T-helper 17 cell (primary cell): ENCODE measurements around the gene OTOA. TPM values are rescaled to one million over a fixed set of nuclear protein-coding genes. Genes with fewer than 3 reads are reported as not detected.
"Not testable (repeated sequence)": the region's sequence is repeated elsewhere in the genome, so short reads cannot be mapped to it uniquely, and the experiment has no call there.

Experiments
- ATAC-seq: fragments of 150-1000 bp; cut with Tn5 transposase; 2 replicates; pipeline ENCODE4 v1.10.0; 2021; ENCODE audit warnings: mild to moderate bottlenecking, moderate library complexity
- DNase-seq, 3 donors: peaks; one replicate each; pipeline versions ENCODE4 v3.0.0 to v3.0.0-alpha.2; 2020 to 2021
- H3K9me3 ChIP-seq: one replicate; pipeline ENCODE4 v1.7.0; 2013; ENCODE audit warnings: low read length, mild to moderate bottlenecking; ENCODE audit not compliant: control insufficient read depth, poor library complexity, severe bottlenecking
- H3K27ac Mint-ChIP-seq: one replicate; pipeline ENCODE4 v1.8.0; 2022; ENCODE audit warnings: mild to moderate bottlenecking, moderate library complexity, mixed read lengths
- H3K27me3 Mint-ChIP-seq: one replicate; pipeline ENCODE4 v1.8.0; 2022; ENCODE audit warnings: mixed read lengths
- H3K36me3 Mint-ChIP-seq: one replicate; pipeline ENCODE4 v1.8.0; 2022; ENCODE audit warnings: low read depth, mixed read lengths
- H3K4me1 Mint-ChIP-seq: one replicate; pipeline ENCODE4 v1.8.0; 2022; ENCODE audit warnings: mild to moderate bottlenecking, mixed read lengths
- H3K4me3 Mint-ChIP-seq: one replicate; pipeline ENCODE4 v1.8.0; 2022; ENCODE audit warnings: mild to moderate bottlenecking, moderate library complexity, mixed read lengths
- total RNA-seq, 4 donors: library from RNA in 2 of 4; stranded (reverse) in 2 of 4; gene quantifications; one replicate each; pipeline ENCODE4 v1.2.3 and lab custom pipeline; 2022 to 2026

The OTOA gene
- total RNA-seq, 2 donors from 2014 or later = 0.10 to 0.16 TPM

DNA sequence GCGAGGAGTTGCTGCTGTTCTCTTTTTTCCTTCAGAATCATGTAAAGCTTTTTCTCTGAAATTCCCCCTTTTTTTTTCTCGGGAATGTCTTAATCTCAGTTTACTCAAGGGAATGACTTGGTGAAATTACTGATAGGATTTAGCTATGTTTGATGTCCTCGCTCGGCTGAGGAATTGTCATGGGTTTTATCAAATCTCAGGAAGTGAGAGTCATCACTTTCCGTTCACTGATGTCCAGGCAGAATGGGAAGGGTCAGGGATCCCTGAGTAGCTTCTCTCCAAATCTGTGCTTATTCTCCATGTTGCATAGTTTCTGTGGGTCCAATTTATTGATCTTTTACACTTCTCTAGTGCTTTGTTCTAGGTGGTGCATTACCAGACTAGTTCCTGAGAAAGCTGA, 17.7 kb upstream of the OTOA start:
- ATAC-seq = no peak
- DNase-seq = no peak
- Mint-ChIP-seq H3K4me3 (peak overlapping the region; percentile 81), H3K27me3 (no peaks in the 10 kb centered on the region), H3K27ac (peak overlapping the region; percentile 93), H3K4me1 (peaks cover 28% of the 10 kb centered on the region), H3K36me3 (no peaks in the 10 kb centered on the region)
- no peaks in the 10 kb centered on the region for H3K9me3 ChIP-seq

DNA sequence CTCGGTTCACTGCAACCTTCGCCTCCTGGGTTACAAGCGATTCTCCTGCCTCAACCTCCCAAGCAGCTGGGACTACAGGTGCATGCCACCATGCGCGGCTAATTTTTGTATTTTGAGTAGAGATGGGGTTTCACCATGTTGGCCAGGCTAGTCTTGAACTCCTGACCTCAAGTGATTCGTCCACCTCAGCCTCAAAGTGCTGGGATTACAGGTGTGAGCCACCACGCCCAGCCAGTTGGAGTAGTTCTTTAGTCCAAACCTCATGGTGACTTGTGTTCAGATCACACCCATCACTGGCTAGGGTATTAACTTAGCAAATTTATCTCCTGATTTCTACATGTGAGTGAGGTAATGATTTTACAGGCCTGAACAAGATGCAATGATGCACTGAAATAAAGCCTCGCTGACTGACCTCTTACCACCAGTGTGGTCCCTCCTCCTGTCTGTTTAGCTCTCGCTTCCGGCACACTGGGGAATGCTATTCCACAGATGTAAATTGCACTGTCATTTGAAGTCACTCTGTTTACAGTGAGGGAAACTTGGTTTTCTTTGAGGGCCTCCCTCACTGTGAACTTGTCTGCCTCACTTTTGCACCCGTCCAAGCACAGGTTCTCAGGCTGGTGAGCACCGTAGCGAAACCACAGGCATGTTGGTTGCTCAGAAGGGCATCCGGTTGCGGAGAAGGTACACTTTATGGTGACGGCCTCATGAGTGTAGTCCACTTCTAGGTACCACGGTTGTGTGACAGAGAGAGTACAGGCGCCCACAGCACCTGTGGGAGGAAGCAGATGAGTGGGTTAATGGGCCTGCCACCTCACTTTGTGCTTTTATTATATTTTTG, 16.8 kb upstream of the OTOA start:
- H3K9me3 ChIP-seq = no peaks in the 10 kb centered on the region
- ATAC-seq (peak; percentile 90), DNase-seq (peak; percentile 29 to 53 (median 50))
- H3K27ac Mint-ChIP-seq = peak overlapping the region; percentile 93
- H3K36me3 Mint-ChIP-seq = no peaks in the 10 kb centered on the region
- H3K4me3 Mint-ChIP-seq = peak overlapping the region; percentile 81
- peaks cover 28% of the 10 kb centered on the region for H3K4me1 Mint-ChIP-seq
- H3K27me3 Mint-ChIP-seq = no peaks in the 10 kb centered on the region

GRCh38 chr16:21647562-21648164, 16.1 kb upstream of the OTOA start:
- no peaks in the 10 kb centered on the region for H3K9me3 ChIP-seq
- no peak for ATAC-seq
- DNase-seq = no peak
- H3K4me1 Mint-ChIP-seq = peaks cover 28% of the 10 kb centered on the region
- H3K27me3 Mint-ChIP-seq = no peaks in the 10 kb centered on the region
- peak overlapping the region; percentile 93 for H3K27ac Mint-ChIP-seq
- peak overlapping the region; percentile 36 for H3K4me3 Mint-ChIP-seq
- no peaks in the 10 kb centered on the region for H3K36me3 Mint-ChIP-seq

DNA sequence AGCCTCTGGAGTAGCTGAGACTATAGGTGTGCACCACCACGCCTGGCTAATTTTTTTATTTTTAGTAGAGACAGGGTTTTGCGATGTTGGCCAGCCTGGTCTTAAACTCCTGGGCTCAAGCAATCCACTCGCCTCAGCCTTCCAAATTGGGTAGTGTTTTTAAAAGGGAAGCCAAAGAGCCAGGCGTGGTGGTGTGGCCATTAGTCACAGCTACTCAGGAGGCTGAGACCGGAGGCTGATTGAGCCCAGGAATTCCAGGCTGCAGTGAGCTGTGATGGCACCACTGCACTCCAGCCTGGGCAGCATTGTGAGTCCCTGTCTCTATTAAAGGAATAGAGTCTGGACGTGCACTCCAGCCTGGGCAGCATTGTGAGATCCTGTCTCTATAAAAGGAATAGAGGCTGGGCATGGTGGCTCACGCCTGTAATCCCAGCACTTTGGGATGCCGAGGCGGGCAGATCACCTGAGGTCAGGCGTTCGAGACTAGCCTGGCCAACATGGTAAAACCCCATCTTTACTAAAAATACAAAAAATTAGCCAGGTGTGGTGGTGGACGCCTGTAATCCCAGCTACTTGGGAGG, 13.9 kb upstream of the OTOA start:
- Mint-ChIP-seq H3K27ac (peak overlapping the region; percentile 47), H3K4me1 (peaks cover 23% of the 10 kb centered on the region)
- not testable (repeated sequence) for H3K27me3 Mint-ChIP-seq, H3K9me3 ChIP-seq, H3K4me3 Mint-ChIP-seq, DNase-seq, ATAC-seq, H3K36me3 Mint-ChIP-seq

- Mint-ChIP-seq H3K4me3 (no peak overlapping the region), H3K4me1 (peaks cover 18% of the 10 kb centered on the region), H3K27ac (peak overlapping the region; percentile 47), H3K36me3 (no peaks in the 10 kb centered on the region), H3K27me3 (no peaks in the 10 kb centered on the region)
- no peak for ATAC-seq
- H3K9me3 ChIP-seq = no peaks in the 10 kb centered on the region
- no peak for DNase-seq
Measured at GRCh38 chr16:21650521-21650920, 13.2 kb upstream of the OTOA start.

GRCh38 chr16:21651515-21651914, 12.3 kb upstream of the OTOA start:
- peaks cover 16% of the 10 kb centered on the region for H3K4me1 Mint-ChIP-seq
- ATAC-seq = no peak

GRCh38 chr16:21652453-21652852, 11.3 kb upstream of the OTOA start, which contains the start of gene IGSF6:
Gene IGSF6, minus strand, starts transcription at chr16:21652608. Its CDS starts 10 bp downstream, at chr16:21652598.
- no peaks in the 10 kb centered on the region for H3K9me3 ChIP-seq
- peak within 1 kb of the TSS; percentile 73 for H3K27ac Mint-ChIP-seq
- peaks cover 17% of the 10 kb centered on the region for H3K4me1 Mint-ChIP-seq
- ATAC-seq (no peak), DNase-seq (no peak)
- H3K27me3 Mint-ChIP-seq = no peaks in the 10 kb centered on the region
- H3K36me3 Mint-ChIP-seq = peaks cover 3% of the 10 kb centered on the region
- no peak within 1 kb of the TSS for H3K4me3 Mint-ChIP-seq

More at GRCh38 chr16:21651515-21651914, 12.3 kb upstream of the OTOA start:
- no peak overlapping the region for H3K27ac Mint-ChIP-seq
- H3K36me3 Mint-ChIP-seq = peaks cover 3% of the 10 kb centered on the region
- DNase-seq = no peak
- H3K27me3 Mint-ChIP-seq = no peaks in the 10 kb centered on the region
- H3K9me3 ChIP-seq = no peaks in the 10 kb centered on the region
- no peak overlapping the region for H3K4me3 Mint-ChIP-seq

GRCh38 chr16:21653571-21653970, 10.2 kb upstream of the OTOA start:
- peaks cover 3% of the 10 kb centered on the region for H3K36me3 Mint-ChIP-seq
- H3K27ac Mint-ChIP-seq = peak overlapping the region; percentile 73
- no peaks in the 10 kb centered on the region for H3K27me3 Mint-ChIP-seq
- DNase-seq = no peak
- no peaks in the 10 kb centered on the region for H3K9me3 ChIP-seq
- peaks cover 17% of the 10 kb centered on the region for H3K4me1 Mint-ChIP-seq
- ATAC-seq = no peak
- H3K4me3 Mint-ChIP-seq = no peak overlapping the region

- no peaks in the 10 kb centered on the region for H3K9me3 ChIP-seq
- ATAC-seq (no peak), DNase-seq (no peak)
- Mint-ChIP-seq H3K27me3 (no peaks in the 10 kb centered on the region), H3K36me3 (peaks cover 3% of the 10 kb centered on the region), H3K4me3 (no peak overlapping the region), H3K27ac (peak overlapping the region; percentile 73), H3K4me1 (peaks cover 17% of the 10 kb centered on the region)
Measured at GRCh38 chr16:21654466-21654865, 9.3 kb upstream of the OTOA start.

- peaks cover 17% of the 10 kb centered on the region for H3K4me1 Mint-ChIP-seq
- no peaks in the 10 kb centered on the region for H3K9me3 ChIP-seq
- ATAC-seq (no peak), DNase-seq (no peak)
- H3K36me3 Mint-ChIP-seq = peaks cover 3% of the 10 kb centered on the region
- no peaks in the 10 kb centered on the region for H3K27me3 Mint-ChIP-seq
- no peak overlapping the region for H3K4me3 Mint-ChIP-seq
- H3K27ac Mint-ChIP-seq = no peak overlapping the region
Measured at GRCh38 chr16:21654881-21655280, 8.9 kb upstream of the OTOA start.

GRCh38 chr16:21656795-21657768, 6.7 kb upstream of the OTOA start:
- Mint-ChIP-seq H3K4me1 (peaks cover 22% of the 10 kb centered on the region), H3K36me3 (peaks cover 3% of the 10 kb centered on the region), H3K27ac (peak overlapping the region; percentile 73), H3K27me3 (no peaks in the 10 kb centered on the region), H3K4me3 (no peak overlapping the region)
- DNase-seq (peak in 1 of 3 donors; percentile 14), ATAC-seq (peak; percentile 63)
- no peaks in the 10 kb centered on the region for H3K9me3 ChIP-seq

DNA sequence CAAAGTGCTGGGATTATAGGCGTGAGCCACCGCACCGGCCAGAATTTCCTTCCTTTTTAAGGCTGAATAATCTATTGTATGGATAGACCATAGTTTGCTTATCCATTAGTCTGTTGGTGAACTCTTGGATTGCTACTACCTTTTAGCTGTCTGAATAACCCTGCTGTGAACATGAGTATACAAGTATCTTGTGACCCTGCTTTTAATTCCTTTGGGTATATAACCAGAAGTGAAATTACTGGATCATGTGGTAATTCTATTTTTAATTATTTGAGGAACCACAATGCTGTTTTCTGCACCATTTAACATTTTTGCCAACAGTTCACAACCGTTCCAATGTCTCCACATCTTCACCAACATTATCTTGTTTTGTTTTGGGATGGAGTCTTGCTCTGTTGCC, 4.6 kb upstream of the OTOA start:
- Mint-ChIP-seq H3K4me1 (peaks cover 25% of the 10 kb centered on the region), H3K36me3 (peaks cover 3% of the 10 kb centered on the region), H3K27me3 (no peaks in the 10 kb centered on the region), H3K4me3 (no peak overlapping the region), H3K27ac (peak overlapping the region; percentile 73)
- no peaks in the 10 kb centered on the region for H3K9me3 ChIP-seq
- no peak for ATAC-seq
- no peak for DNase-seq
